ENCODE data around the gene SYNPO2. TPM values are rescaled to one million over a fixed set of nuclear protein-coding genes. Genes with fewer than 3 reads are reported as not detected.

Gene SYNPO2
- total RNA-seq, 1 experiment from 2014 or later = 0.93 TPM

DNA sequence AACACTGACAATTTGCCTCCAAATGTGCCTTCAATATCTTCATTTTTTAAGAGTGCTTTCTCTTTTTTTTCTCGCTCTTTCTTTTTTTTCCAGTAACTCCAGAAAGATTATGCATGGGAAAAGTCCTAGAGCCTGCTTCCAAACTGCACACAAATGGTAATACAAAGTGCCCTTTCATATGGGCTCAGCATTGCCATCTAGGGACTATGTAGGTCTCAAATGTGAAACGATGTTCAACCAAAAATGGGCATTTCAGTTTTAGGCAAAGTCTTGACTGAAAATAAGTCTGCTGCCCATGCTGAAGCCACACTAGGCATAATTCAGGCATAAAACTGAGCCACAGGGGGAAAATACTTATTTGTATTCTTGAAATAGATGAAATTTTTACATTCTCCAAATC is 65.6 kb downstream of the SYNPO2 start:
- DNase-seq (ENCODE audit: low read depth, low spot score) = peak; percentile 15
- intact Hi-C loops (cut with micrococcal nuclease) = loop anchor here (1.0 kb wide), 1 partner anchor 182 kb away; no protein-coding TSS in a partner anchor
- H2AFZ ChIP-seq (ENCODE audit: low read depth, low read length, poor library complexity, severe bottlenecking) = no peak overlapping the region
- TF ChIP-seq CBX3 (IDR thresholded peaks at IDR 0.05; ENCODE audit: low read depth) (no peak), RAD21 (IDR thresholded peaks at IDR 0.05; ENCODE audit: low read depth) (peak; percentile 33; the same call in 1 of the 2 replicates), SRF (IDR thresholded peaks at IDR 0.05; ENCODE audit: low read depth) (peak; percentile 65; the same call in 1 of the 2 replicates), SP1 (IDR thresholded peaks at IDR 0.05; ENCODE audit: low read depth) (no peak), JUND (IDR thresholded peaks at IDR 0.05) (no peak), SIN3A (IDR thresholded peaks at IDR 0.05; ENCODE audit: low read depth) (no peak)
- TF ChIP-seq, protein P1, sequence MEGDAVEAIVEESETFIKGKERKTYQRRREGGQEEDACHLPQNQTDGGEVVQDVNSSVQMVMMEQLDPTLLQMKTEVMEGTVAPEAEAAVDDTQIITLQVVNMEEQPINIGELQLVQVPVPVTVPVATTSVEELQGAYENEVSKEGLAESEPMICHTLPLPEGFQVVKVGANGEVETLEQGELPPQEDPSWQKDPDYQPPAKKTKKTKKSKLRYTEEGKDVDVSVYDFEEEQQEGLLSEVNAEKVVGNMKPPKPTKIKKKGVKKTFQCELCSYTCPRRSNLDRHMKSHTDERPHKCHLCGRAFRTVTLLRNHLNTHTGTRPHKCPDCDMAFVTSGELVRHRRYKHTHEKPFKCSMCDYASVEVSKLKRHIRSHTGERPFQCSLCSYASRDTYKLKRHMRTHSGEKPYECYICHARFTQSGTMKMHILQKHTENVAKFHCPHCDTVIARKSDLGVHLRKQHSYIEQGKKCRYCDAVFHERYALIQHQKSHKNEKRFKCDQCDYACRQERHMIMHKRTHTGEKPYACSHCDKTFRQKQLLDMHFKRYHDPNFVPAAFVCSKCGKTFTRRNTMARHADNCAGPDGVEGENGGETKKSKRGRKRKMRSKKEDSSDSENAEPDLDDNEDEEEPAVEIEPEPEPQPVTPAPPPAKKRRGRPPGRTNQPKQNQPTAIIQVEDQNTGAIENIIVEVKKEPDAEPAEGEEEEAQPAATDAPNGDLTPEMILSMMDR (IDR thresholded peaks at IDR 0.05 in 2 of 3, conservative IDR thresholded peaks at IDR 0.05 in 1 of 3; ENCODE audit: borderline replicate concordance in 1 of 3, insufficient read depth in 1 of 3, low read depth in 2 of 3, low read length in 2 of 3) = peak in 2 of 3 experiments; percentile 29 to 44; a peak in 4 of 6 replicates
- peak; percentile 65 for ATAC-seq
- no peaks in the 10 kb centered on the region for H3K79me2 ChIP-seq (ENCODE audit: insufficient read depth, low read length)
- no peaks in the 10 kb centered on the region for H3K36me3 ChIP-seq (ENCODE audit: control insufficient read depth in 1 of 2, insufficient read depth in 2 of 2, low read length in 2 of 2)
- no peaks in the 10 kb centered on the region for H3K9me2 ChIP-seq (ENCODE audit: insufficient read depth)
- no peak overlapping the region for H3K4me3 ChIP-seq (replicated peaks in 1 of 2; ENCODE audit: low read depth in 1 of 2, low read length in 2 of 2)
- ChIA-PET RAD21 (ENCODE audit: low non-redundant PET in 1 of 2, low total read pairs in 2 of 2, uncharacterized antibody in 2 of 2, unreplicated experiment in 2 of 2) (no interaction called here), POLR2A (no interaction called here), CTCF (no interaction called here)
- no peak overlapping the region for H3K9ac ChIP-seq (ENCODE audit: low read length)
- no peaks in the 10 kb centered on the region for H3K9me3 ChIP-seq (ENCODE audit: control insufficient read depth in 1 of 2, insufficient read depth in 1 of 2, low read depth in 1 of 2, low read length in 2 of 2)
- no TSS peak for BruUV-seq (replicated peaks)
- H3K27ac ChIP-seq (ENCODE audit: low read depth, low read length) = no peak overlapping the region
- H4K20me1 ChIP-seq (ENCODE audit: insufficient read depth) = no peaks in the 10 kb centered on the region
- H3K4me2 ChIP-seq (ENCODE audit: low read length) = no peak overlapping the region
- H3K27me3 ChIP-seq (ENCODE audit: insufficient read depth, low read length) = no peaks in the 10 kb centered on the region
- H3K4me1 ChIP-seq (ENCODE audit: control insufficient read depth in 1 of 2, insufficient read depth in 2 of 2, low read length in 2 of 2) = no peaks in the 10 kb centered on the region

DNA sequence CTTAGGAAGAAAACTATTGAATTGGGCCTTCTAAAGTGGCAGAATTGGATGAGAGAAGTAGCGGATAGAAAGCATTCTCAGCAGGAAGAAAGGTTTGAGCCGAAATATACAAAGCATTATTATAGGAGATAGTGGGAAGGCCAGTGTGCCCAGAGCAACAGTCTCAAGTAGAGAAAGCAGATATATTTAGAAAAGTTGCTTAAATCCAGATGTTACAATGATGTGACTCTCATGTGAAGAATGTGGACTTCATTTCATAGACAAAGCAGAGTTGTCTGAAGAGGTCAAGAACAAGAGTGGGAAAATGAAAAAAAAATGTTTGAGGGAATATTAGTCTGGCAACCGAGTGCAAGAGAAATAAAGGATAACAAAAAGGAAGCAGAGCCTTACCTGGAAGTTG is 66.9 kb downstream of the SYNPO2 start:
- no peak for DNase-seq (ENCODE audit: low read depth, low spot score)
- Histone ChIP-seq H3K9me3 (ENCODE audit: control insufficient read depth in 1 of 2, insufficient read depth in 1 of 2, low read depth in 1 of 2, low read length in 2 of 2) (no peaks in the 10 kb centered on the region), H3K4me1 (ENCODE audit: control insufficient read depth in 1 of 2, insufficient read depth in 2 of 2, low read length in 2 of 2) (no peaks in the 10 kb centered on the region), H3K27me3 (ENCODE audit: insufficient read depth, low read length) (no peaks in the 10 kb centered on the region), H3K27ac (ENCODE audit: low read depth, low read length) (no peak overlapping the region), H3K36me3 (ENCODE audit: control insufficient read depth in 1 of 2, insufficient read depth in 2 of 2, low read length in 2 of 2) (no peaks in the 10 kb centered on the region), H3K9me2 (ENCODE audit: insufficient read depth) (no peaks in the 10 kb centered on the region), H3K9ac (ENCODE audit: low read length) (no peak overlapping the region), H2AFZ (ENCODE audit: low read depth, low read length, poor library complexity, severe bottlenecking) (no peak overlapping the region), H4K20me1 (ENCODE audit: insufficient read depth) (no peaks in the 10 kb centered on the region), H3K79me2 (ENCODE audit: insufficient read depth, low read length) (no peaks in the 10 kb centered on the region), H3K4me3 (replicated peaks in 1 of 2; ENCODE audit: low read depth in 1 of 2, low read length in 2 of 2) (no peak overlapping the region), H3K4me2 (ENCODE audit: low read length) (no peak overlapping the region)
- RAD21 ChIA-PET (ENCODE audit: low non-redundant PET in 1 of 2, low total read pairs in 2 of 2, uncharacterized antibody in 2 of 2, unreplicated experiment in 2 of 2) = no interaction called here
- POLR2A ChIA-PET = no interaction called here
- no peak for ATAC-seq
- TF ChIP-seq POLR2A (IDR thresholded peaks at IDR 0.05; ENCODE audit: borderline replicate concordance, extremely low read depth, insufficient read depth, insufficient read length) = no peak
- TF ChIP-seq CEBPB (IDR thresholded peaks at IDR 0.05; ENCODE audit: low read depth) = no peak
- no peak for TF ChIP-seq CBX3 (IDR thresholded peaks at IDR 0.05; ENCODE audit: low read depth)
- no peak for TF ChIP-seq EZH2 (IDR thresholded peaks at IDR 0.05)
- TF ChIP-seq EGR1 (IDR thresholded peaks at IDR 0.05; ENCODE audit: low read depth) = no peak
- TF ChIP-seq RAD21 (IDR thresholded peaks at IDR 0.05; ENCODE audit: low read depth) = no peak
- TF ChIP-seq, protein P2, sequence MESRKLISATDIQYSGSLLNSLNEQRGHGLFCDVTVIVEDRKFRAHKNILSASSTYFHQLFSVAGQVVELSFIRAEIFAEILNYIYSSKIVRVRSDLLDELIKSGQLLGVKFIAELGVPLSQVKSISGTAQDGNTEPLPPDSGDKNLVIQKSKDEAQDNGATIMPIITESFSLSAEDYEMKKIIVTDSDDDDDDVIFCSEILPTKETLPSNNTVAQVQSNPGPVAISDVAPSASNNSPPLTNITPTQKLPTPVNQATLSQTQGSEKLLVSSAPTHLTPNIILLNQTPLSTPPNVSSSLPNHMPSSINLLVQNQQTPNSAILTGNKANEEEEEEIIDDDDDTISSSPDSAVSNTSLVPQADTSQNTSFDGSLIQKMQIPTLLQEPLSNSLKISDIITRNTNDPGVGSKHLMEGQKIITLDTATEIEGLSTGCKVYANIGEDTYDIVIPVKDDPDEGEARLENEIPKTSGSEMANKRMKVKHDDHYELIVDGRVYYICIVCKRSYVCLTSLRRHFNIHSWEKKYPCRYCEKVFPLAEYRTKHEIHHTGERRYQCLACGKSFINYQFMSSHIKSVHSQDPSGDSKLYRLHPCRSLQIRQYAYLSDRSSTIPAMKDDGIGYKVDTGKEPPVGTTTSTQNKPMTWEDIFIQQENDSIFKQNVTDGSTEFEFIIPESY (IDR thresholded peaks at IDR 0.05; ENCODE audit: extremely low read depth, insufficient replicate concordance, low read length) = no peak
- TF ChIP-seq, protein P3, sequence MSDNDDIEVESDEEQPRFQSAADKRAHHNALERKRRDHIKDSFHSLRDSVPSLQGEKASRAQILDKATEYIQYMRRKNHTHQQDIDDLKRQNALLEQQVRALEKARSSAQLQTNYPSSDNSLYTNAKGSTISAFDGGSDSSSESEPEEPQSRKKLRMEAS (IDR thresholded peaks at IDR 0.05) = no peak
- no peak for TF ChIP-seq YY1 (IDR thresholded peaks at IDR 0.05; ENCODE audit: extremely low read depth, insufficient replicate concordance, low read depth, low read length)
- CTCF ChIA-PET = no interaction called here
- intact Hi-C loops (cut with micrococcal nuclease) = no loop called here
- BruUV-seq (replicated peaks) = no TSS peak
